ENCODE data around the gene SMR3B.

- TF ChIP-seq CTCF (IDR thresholded peaks at IDR 0.05), result no peak
- no peak for TF ChIP-seq POLR2A (IDR thresholded peaks at IDR 0.05)
These were observed 14.6 kb downstream of the SMR3B start, which contains the start of gene OPRPN for GRCh38 chr4:70397580-70397979.
